Measurements from ENCODE around the gene RFX7. TPM values are rescaled to one million over a fixed set of nuclear protein-coding genes. Genes with fewer than 3 reads are reported as not detected.
A peak's percentile ranks its signal among the peaks of the same experiment; 100 is the strongest.

RFX7 gene
- total RNA-seq, 1 donor from 2014 or later: 51.2 TPM

GRCh38 chr15:56245871-56246814, 2.5 kb upstream of the RFX7 start:
- H3K4me3 Mint-ChIP-seq: peak overlapping the region; percentile 58
- DNase-seq (ENCODE audit: low spot score in 2 of 2, unreplicated experiment in 2 of 2): peak; percentile 67 to 85
- peak overlapping the region; percentile 97 for H3K27ac Mint-ChIP-seq
- H3K36me3 Mint-ChIP-seq: no peaks in the 10 kb centered on the region
- H3K9me3 Mint-ChIP-seq: no peaks in the 10 kb centered on the region
- TF ChIP-seq, protein P1, sequence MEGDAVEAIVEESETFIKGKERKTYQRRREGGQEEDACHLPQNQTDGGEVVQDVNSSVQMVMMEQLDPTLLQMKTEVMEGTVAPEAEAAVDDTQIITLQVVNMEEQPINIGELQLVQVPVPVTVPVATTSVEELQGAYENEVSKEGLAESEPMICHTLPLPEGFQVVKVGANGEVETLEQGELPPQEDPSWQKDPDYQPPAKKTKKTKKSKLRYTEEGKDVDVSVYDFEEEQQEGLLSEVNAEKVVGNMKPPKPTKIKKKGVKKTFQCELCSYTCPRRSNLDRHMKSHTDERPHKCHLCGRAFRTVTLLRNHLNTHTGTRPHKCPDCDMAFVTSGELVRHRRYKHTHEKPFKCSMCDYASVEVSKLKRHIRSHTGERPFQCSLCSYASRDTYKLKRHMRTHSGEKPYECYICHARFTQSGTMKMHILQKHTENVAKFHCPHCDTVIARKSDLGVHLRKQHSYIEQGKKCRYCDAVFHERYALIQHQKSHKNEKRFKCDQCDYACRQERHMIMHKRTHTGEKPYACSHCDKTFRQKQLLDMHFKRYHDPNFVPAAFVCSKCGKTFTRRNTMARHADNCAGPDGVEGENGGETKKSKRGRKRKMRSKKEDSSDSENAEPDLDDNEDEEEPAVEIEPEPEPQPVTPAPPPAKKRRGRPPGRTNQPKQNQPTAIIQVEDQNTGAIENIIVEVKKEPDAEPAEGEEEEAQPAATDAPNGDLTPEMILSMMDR (IDR thresholded peaks at IDR 0.05; ENCODE audit: unreplicated experiment): peak; percentile 91
- peaks cover 44% of the 10 kb centered on the region for H3K4me1 Mint-ChIP-seq
- no peaks in the 10 kb centered on the region for H3K27me3 Mint-ChIP-seq (ENCODE audit: low read depth)

GRCh38 chr15:56244811-56245576, 1.3 kb upstream of the RFX7 start:
- Mint-ChIP-seq H3K27me3 (ENCODE audit: low read depth) (no peaks in the 10 kb centered on the region), H3K36me3 (no peaks in the 10 kb centered on the region), H3K4me1 (peaks cover 50% of the 10 kb centered on the region), H3K27ac (peak overlapping the region; percentile 97), H3K4me3 (peak overlapping the region; percentile 85), H3K9me3 (no peaks in the 10 kb centered on the region)
- DNase-seq (ENCODE audit: low spot score in 2 of 2, unreplicated experiment in 2 of 2): no peak
- TF ChIP-seq, protein P1 (IDR thresholded peaks at IDR 0.05; ENCODE audit: unreplicated experiment): no peak

DNA sequence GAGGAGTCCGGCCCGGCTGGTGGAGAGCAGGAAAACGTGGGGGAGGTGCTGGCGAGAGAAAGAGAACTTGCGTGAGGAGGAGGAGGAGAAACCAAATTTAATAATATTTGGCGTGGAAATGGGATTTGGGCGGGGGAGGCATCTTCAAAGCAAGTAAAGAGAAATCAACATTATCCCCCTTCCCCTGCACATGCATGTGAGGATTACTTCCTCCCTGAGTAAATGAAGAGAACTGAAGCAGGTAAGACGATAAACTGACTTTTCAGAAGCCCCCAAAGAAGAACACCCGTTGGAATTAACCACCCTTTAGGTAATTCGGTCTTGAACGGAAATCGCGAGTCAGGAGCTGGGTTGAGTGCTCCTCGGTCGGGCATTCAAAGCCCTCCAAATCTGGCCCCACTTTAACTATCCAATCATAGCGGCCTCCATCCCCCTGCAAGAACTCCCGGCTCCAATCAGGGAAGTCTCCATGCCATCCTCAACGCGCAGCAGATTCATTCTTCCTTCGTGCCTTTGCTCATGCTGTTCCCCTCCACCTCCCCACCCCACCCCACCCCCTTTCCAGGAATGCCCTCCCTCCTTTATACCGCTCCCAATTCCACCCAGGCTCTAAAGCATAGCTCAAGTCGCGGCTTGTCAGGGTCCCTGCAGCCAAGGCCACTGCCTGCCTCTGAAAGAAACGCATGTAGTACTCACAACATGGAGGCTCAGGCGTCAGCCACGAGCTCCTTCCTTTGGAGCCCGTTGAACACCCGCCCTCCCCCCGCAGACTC, 545 bp upstream of the RFX7 start:
- Mint-ChIP-seq H3K9me3 (no peaks in the 10 kb centered on the region), H3K4me1 (peaks cover 55% of the 10 kb centered on the region), H3K27ac (peak overlapping the region; percentile 97), H3K27me3 (ENCODE audit: low read depth) (no peaks in the 10 kb centered on the region), H3K4me3 (peak overlapping the region; percentile 85), H3K36me3 (no peaks in the 10 kb centered on the region)
- TF ChIP-seq, protein P1 (IDR thresholded peaks at IDR 0.05; ENCODE audit: unreplicated experiment): no peak
- DNase-seq (ENCODE audit: low spot score in 2 of 2, unreplicated experiment in 2 of 2): peak in 1 of 2 experiments; percentile 53

DNA sequence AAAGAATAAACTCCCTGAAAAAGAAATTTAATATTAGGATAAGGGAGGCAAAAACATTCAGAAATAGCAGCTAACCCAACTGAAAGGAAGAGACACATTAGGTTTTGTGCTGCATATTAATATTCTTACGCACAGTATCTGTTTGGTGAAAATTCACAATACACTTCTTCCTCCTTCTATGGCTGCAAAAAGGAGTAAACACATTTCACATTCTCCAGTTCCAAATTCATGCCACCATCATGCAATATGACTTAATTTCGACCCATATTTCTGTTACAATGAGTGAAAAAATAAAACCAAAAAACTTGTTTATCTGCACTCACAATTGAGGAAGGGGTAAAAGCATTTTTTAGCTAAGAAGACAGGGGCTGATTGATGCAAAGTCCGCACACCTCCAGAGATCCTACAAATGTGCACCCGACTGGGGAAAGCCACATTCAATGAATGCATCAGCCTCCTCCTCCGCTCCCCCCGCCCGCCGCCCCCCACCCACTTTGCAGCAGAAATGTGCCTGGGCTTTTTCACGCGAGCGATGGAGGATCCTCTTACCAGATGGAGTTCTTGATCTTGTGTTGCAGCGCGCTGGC, 1.0 kb downstream of the RFX7 start:
- no peaks in the 10 kb centered on the region for H3K27me3 Mint-ChIP-seq (ENCODE audit: low read depth)
- peaks cover 8% of the 10 kb centered on the region for H3K36me3 Mint-ChIP-seq
- H3K4me3 Mint-ChIP-seq: peak overlapping the region; percentile 83
- TF ChIP-seq, protein P1 (IDR thresholded peaks at IDR 0.05; ENCODE audit: unreplicated experiment): no peak
- H3K27ac Mint-ChIP-seq: peak overlapping the region; percentile 88
- H3K9me3 Mint-ChIP-seq: no peaks in the 10 kb centered on the region
- DNase-seq (ENCODE audit: low spot score in 2 of 2, unreplicated experiment in 2 of 2): peak; percentile 21 to 41
- peaks cover 42% of the 10 kb centered on the region for H3K4me1 Mint-ChIP-seq

All from mesothelial cell of epicardium (in vitro differentiated cells).